Measurements from ENCODE around the gene ZFPM1.

ZFPM1 gene

DNA sequence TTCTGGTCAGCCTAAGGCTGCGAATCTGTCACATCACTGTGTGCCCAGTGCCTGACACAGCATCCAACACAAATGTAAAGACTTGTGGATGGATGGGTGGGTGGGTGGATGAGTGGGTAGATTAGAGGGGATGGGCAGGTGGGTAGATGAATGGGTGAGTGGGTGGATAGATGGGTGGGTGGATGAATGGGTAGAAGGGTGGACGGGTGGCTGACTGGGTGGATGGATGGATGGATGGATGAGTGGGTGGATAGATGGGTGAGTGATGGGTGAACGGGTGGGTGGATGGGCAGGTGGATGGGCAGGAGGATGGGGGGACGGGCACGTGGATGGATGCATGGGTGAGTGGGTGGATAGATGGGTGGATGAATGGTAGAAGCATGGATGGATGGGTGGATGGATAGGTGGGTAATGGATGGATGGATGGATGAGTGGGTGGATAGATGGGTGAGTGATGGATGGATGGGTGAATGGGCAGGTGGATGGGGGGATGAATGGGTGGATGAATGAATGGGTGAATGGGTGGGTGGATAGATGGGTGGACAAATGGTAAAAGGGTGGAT is 31.1 kb upstream of the ZFPM1 start:
- no peaks in the 10 kb centered on the region for H3K27me3 ChIP-seq (ENCODE audit: insufficient read depth, poor library complexity, severe bottlenecking)
- DNase-seq (ENCODE audit: low read depth in 1 of 2, low spot score in 1 of 2): no peak
- no peak overlapping the region for H3K4me3 ChIP-seq (replicated peaks; ENCODE audit: insufficient read depth, low read length)
- TF ChIP-seq POLR2AphosphoS5 (IDR thresholded peaks at IDR 0.05; ENCODE audit: low read depth) (no peak), SPI1 (IDR thresholded peaks at IDR 0.05; ENCODE audit: borderline replicate concordance, low read depth) (no peak), GABPA (IDR thresholded peaks at IDR 0.05; ENCODE audit: low read depth) (no peak)
- TF ChIP-seq, protein P1, sequence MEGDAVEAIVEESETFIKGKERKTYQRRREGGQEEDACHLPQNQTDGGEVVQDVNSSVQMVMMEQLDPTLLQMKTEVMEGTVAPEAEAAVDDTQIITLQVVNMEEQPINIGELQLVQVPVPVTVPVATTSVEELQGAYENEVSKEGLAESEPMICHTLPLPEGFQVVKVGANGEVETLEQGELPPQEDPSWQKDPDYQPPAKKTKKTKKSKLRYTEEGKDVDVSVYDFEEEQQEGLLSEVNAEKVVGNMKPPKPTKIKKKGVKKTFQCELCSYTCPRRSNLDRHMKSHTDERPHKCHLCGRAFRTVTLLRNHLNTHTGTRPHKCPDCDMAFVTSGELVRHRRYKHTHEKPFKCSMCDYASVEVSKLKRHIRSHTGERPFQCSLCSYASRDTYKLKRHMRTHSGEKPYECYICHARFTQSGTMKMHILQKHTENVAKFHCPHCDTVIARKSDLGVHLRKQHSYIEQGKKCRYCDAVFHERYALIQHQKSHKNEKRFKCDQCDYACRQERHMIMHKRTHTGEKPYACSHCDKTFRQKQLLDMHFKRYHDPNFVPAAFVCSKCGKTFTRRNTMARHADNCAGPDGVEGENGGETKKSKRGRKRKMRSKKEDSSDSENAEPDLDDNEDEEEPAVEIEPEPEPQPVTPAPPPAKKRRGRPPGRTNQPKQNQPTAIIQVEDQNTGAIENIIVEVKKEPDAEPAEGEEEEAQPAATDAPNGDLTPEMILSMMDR (IDR thresholded peaks at IDR 0.05; ENCODE audit: insufficient read depth, low read length): no peak
- TF ChIP-seq, protein P2, sequence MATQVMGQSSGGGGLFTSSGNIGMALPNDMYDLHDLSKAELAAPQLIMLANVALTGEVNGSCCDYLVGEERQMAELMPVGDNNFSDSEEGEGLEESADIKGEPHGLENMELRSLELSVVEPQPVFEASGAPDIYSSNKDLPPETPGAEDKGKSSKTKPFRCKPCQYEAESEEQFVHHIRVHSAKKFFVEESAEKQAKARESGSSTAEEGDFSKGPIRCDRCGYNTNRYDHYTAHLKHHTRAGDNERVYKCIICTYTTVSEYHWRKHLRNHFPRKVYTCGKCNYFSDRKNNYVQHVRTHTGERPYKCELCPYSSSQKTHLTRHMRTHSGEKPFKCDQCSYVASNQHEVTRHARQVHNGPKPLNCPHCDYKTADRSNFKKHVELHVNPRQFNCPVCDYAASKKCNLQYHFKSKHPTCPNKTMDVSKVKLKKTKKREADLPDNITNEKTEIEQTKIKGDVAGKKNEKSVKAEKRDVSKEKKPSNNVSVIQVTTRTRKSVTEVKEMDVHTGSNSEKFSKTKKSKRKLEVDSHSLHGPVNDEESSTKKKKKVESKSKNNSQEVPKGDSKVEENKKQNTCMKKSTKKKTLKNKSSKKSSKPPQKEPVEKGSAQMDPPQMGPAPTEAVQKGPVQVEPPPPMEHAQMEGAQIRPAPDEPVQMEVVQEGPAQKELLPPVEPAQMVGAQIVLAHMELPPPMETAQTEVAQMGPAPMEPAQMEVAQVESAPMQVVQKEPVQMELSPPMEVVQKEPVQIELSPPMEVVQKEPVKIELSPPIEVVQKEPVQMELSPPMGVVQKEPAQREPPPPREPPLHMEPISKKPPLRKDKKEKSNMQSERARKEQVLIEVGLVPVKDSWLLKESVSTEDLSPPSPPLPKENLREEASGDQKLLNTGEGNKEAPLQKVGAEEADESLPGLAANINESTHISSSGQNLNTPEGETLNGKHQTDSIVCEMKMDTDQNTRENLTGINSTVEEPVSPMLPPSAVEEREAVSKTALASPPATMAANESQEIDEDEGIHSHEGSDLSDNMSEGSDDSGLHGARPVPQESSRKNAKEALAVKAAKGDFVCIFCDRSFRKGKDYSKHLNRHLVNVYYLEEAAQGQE (IDR thresholded peaks at IDR 0.05; ENCODE audit: insufficient replicate concordance, low read depth): no peak
- H3K27ac ChIP-seq (replicated peaks): no peak overlapping the region

DNA sequence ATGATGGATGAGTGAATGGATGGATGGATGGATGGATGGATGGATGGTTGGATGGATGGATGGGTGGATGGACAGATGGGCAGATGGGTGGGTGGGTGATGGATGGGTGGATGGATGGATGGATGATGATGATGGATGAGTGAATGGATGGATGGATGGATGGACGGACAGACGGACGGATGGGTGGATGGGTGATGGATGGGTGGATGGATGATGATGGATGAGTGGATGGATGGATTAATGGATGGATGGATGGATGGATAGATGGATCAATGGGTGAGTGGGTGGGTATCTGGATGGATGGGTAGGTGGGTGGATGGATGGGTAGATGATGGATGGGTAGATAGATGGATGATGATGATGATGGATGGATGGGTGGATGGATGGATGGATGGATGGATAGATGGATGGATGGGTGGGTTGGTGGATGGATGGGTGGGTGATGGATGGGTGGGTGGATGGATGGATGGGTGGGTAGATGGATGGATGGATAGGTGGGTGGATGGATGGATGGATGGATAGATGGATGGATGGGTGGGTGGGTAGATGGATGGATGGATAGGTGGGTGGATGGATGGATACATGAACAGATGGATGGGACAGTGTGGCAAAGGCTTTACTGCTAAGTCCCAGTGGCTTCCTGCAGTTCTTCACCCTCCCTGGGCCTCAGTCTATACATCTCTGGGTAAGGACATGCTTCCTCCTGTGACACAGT is 30.2 kb upstream of the ZFPM1 start:
- TF ChIP-seq SPI1 (IDR thresholded peaks at IDR 0.05; ENCODE audit: borderline replicate concordance, low read depth) (no peak), GABPA (IDR thresholded peaks at IDR 0.05; ENCODE audit: low read depth) (no peak), POLR2AphosphoS5 (IDR thresholded peaks at IDR 0.05; ENCODE audit: low read depth) (no peak)
- TF ChIP-seq, protein P1 (IDR thresholded peaks at IDR 0.05; ENCODE audit: insufficient read depth, low read length): no peak
- TF ChIP-seq, protein P2 (IDR thresholded peaks at IDR 0.05; ENCODE audit: insufficient replicate concordance, low read depth): no peak
- Histone ChIP-seq H3K27me3 (ENCODE audit: insufficient read depth, poor library complexity, severe bottlenecking) (no peaks in the 10 kb centered on the region), H3K27ac (replicated peaks) (no peak overlapping the region)

DNA sequence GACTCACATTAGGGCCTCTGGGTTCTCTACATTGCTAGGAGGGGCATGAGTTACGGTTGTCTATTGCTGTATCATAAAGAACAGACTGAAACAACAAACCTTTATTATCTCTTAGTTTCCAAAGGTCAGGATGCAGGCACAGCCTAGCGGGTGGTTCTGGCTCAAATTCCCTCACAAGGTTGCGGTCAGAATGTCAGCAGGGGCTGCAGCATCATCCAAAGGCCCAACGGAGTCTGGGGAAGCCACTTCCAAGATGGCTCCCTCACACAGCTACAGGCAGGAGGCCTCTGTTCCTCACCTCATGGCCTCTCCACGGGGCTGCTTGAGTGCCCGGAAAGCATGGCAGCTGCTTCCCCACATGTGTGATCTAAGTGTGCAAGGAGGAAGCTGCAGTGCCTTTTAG is 29.6 kb upstream of the ZFPM1 start:
- Histone ChIP-seq H3K27ac (replicated peaks) (no peak overlapping the region), H3K4me3 (replicated peaks; ENCODE audit: insufficient read depth, low read length) (no peak overlapping the region), H3K27me3 (ENCODE audit: insufficient read depth, poor library complexity, severe bottlenecking) (no peaks in the 10 kb centered on the region)
- no peak for DNase-seq (ENCODE audit: low read depth in 1 of 2, low spot score in 1 of 2)
- TF ChIP-seq POLR2AphosphoS5 (IDR thresholded peaks at IDR 0.05; ENCODE audit: low read depth) (no peak), SPI1 (IDR thresholded peaks at IDR 0.05; ENCODE audit: borderline replicate concordance, low read depth) (no peak), GABPA (IDR thresholded peaks at IDR 0.05; ENCODE audit: low read depth) (no peak)
- TF ChIP-seq, protein P2 (IDR thresholded peaks at IDR 0.05; ENCODE audit: insufficient replicate concordance, low read depth): no peak
- TF ChIP-seq, protein P1 (IDR thresholded peaks at IDR 0.05; ENCODE audit: insufficient read depth, low read length): no peak

More for the DNA sequence above, 30.2 kb upstream of the ZFPM1 start:
- DNase-seq (ENCODE audit: low read depth in 1 of 2, low spot score in 1 of 2): no peak
- no peak overlapping the region for H3K4me3 ChIP-seq (replicated peaks; ENCODE audit: insufficient read depth, low read length)

All from HL-60 (cell line).